Glomerular endothelial cell (primary cell): ENCODE results near the gene PSMD11. TPM values are rescaled to one million over a fixed set of nuclear protein-coding genes. Genes with fewer than 3 reads are reported as not detected.
"Not testable (repeated sequence)": the region's sequence is repeated elsewhere in the genome, so short reads cannot be mapped to it uniquely, and the experiment has no call there.

Source experiments
- DNase-seq: peaks from one replicate; pipeline ENCODE4 v3.0.0-alpha.2; 2011; ENCODE audit warnings: low read depth, low spot score; ENCODE audit errors: extremely low read depth
- total RNA-seq: library from RNA; depleted of rRNA; stranded (reverse); fragments of >200 nt; gene quantifications from 2 replicates; pipeline ENCODE4 v1.2.3, GENCODE V29; 2015

The PSMD11 gene
- total RNA-seq, 1 donor from 2014 or later: 99.8 TPM

DNA sequence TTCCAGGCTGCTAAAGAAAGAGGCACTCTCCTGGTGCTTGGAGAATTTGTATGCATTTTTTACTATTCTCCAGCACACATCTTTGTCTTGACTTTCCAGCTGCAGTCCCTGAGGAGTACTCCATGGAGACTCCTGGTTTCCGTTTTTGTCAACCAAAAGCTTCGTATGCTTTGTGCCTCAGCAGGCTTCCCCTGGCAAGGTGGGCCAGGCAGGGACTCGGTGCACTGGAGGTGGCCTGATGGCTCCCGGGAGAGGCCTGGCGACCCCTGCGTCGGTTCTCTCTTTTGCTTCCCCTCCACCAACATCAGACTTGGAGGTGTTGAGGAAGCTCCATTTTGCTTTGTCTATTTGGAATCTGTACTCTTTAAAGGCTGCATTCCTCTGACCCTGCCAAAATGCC, 66.2 kb downstream of the PSMD11 start:
- no peak for DNase-seq

DNA sequence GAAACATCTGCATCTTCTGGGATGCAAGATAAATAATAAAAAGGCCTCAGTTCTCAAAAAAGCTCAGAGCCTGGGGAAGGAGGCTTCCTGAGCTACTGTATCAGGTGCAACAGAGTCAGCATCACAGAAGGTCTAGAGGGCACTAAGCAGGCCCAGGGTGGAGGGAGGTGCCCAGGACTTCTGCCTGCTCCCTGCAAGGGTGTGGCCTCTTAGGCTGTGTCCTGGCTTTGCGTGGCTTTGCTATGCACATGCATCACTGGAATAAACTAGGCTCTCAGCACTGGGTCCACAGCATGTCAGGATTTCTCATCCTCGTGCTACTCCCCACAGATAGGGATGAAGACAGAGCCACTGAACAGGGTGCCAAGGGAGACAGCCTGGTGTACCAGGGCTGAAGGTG, 68.0 kb downstream of the PSMD11 start:
- DNase-seq: no peak

DNA sequence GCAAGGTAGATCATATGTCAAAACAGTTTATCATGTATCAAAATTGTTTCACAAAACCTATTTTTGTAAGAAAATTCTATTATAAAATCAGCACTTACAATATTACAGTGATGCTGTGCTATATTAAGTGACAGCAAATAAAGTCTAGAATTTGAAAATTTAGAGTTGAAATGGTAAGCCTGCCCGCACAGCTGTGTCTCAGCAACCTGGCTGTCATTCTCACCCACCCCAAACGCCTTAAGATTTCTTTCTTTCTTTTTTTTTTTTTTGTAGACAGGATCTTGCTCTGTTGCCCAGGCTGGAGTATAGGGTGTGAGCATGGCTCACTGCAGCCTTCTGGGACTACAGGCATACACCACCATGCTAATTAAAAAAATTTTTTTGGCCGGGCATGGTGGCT, 69.3 kb downstream of the PSMD11 start:
- DNase-seq: no peak

DNA sequence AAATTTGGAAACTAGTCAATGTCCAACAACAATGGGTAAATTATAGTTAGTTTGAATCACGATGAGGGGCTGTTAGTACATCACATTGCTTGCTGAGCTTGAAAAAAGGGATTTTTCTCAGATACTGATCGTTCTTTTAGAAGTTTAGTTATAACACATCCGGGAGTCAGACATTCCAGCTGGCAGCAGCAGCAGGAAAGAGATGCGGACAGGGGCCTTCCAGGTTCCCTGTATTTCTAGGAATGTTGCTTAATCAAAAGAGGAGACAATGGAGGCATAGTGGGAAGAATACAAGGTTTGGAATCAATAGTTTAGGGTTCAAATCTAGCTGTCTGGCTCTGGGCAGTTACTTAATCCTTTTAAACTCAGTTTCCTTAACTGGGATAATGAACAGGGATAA, 70.3 kb downstream of the PSMD11 start:
- no peak for DNase-seq

DNA sequence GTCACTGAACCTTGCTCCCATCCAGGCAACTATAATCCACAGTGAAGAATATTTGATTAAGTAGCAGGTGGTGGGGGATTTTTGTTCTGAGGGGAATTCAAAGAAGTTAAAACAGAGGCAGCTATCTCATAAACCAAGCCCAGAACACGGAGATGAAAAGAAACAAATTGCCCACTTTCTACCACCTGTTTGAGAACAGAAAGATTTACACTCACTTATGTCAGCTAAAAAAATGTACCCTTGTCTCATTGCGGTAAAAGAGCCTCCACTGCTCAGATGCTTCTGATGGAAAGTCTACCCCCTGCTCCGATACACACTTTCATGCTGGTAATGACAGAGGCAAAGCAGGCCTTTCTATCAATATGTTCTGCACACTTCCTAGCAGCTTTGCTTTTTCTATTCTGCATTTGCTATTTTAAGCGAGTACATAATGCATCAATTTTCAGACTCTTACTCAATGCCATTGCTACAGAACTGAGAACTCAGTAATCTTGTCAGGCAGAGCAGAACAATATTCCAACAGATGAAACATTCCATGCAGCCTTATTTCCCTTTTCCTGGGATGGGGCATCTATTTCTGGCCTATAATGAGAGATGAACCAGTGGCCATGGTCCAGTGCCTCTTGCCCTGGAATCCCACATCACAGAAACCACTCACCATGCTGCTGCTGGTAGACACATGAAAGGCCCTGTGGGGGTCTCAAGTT, 71.5 kb downstream of the PSMD11 start:
- no peak for DNase-seq

DNA sequence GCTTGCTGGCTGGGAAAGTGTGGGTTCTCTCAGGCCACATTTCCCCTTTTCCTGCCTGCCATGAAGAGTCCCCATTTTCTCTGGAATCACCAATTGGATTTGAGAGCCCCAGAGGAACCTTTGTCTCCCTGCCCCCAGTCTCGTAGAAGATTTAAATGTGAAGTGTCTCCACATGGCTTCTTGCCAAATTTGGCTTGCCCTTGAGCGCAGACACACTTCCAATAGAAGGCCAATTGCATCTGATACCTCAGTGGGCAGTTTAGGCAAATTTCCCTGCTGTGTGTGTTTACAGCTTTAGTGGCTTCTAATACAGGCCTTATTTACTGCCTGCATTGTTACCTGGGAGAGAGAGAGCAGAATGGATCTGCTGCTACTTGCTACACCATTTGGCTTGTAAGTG, 72.1 kb downstream of the PSMD11 start:
- no peak for DNase-seq

DNA sequence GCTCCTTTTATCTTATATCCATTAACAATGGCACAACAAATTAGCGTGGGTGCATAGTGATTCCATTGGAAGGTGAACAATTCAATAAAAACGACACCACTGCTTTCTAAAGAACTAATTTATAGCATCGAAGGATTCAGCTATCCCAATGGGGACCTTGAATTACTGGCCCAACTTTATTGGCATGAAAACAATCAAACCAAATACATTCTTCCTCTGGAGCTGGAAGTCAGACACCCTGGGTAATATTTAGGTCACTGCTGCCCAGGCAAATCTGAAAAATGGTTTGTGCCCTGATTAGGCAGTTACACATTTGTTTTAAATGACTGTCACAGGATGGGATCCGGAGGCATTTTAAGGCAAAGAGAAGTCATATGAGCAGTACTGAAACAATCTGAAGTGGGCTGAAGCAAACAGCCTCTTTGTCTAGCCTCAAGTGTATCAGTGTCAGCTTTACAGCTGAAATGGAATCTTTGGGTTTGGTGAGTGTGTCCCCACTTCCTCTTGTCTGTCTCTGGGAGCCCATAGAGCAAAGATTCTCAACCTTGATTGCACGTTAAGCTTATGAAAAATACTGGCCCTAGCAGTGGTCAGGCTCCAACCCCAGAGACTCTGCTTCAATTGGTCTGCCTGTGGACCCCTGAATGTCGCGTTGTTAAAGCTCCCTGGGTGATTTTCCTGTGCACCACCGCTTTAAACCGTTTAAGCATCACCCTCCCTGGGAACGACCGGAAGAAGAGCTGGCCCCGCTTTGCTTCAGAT, 72.8 kb downstream of the PSMD11 start:
- no peak for DNase-seq

DNA sequence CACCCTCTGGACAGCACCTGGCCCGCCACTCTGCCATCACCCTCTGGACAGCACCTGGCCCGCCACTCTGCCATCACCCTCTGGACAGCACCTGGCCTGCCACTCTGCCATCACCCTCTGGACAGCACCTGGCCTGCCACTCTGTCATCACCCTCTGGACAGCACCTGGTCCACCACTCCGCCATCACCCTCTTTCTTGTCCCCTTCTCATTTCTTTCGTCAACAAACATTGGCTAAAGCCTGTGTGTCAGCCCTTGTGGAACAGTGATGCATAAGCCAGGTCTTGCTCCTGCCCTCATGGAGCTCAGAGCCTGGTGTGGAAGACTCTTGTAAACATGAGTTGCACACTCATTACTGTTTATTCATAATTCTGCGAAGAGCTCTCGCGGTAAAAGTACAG, 73.7 kb downstream of the PSMD11 start:
- DNase-seq: no peak

DNA sequence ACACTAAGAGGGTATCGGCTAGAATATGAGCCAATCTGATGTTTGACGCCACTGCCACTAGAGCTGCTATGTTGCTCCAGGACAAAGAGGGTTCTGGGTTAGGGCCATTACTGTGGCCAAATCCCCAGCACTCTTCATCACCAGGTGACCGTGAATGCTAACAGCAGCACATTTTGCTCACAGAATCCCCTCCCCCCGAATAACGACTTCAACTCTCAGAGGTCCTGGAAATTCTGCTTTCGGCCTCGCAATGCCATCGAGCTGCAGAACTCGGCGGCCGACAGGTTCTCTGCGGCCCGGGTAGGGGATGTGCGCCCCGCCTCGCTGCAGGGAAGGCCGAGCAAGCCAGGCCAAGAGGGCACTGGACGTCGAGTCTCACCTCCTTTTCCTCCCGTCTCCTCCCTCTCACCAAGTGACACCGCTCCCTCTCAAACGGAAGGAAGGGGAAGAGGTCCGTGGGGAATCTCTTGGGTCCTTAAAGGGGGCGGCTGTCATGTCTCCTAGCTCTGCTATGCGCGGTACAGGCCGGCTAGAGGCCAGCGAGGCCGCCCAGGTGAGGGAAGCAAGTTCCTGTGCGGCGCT, 74.4 kb downstream of the PSMD11 start:
- DNase-seq: no peak

DNA sequence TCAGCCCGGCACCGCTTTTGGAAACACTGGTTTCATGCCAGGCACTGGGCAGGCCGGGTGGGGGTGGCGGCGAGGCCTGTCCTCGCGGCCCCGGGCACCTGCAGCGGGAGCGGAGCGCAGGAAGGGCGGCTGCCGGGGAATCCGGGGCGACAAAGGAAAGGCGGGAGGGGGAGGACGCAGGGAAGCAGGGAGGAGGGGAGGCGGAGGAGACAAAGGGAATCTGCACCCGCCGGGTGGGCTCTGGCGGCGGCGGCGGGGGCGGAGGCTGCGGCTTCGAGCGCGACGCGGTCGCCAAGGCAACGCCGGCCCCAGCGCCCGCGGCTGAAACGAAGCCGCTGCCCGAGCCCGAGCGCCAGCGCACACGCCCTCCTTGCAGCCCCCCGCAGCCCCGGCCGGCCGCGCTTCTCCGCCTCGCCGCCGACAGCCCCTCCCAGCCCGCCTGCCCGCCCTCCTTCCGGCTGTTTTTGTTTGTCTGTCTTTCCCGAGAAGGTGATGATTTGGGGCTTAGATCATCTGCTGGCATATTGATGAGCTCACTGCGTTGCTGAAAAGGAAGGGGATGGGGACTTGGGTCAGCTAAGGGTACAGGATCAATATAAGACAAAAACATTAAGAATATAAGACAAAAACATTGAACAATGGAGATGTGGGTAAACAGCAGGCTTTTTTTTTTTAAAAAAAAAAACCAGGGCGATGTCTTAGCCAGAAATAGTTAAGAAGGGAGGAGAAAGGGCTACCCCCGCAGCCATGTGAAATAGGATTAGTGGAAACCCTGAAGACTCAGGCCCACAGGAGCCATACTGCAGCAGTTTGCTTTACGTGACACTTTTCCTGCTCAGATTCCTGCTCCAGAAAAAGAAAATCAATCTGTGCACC, 75.2 kb downstream of the PSMD11 start:
- DNase-seq: no peak

DNA sequence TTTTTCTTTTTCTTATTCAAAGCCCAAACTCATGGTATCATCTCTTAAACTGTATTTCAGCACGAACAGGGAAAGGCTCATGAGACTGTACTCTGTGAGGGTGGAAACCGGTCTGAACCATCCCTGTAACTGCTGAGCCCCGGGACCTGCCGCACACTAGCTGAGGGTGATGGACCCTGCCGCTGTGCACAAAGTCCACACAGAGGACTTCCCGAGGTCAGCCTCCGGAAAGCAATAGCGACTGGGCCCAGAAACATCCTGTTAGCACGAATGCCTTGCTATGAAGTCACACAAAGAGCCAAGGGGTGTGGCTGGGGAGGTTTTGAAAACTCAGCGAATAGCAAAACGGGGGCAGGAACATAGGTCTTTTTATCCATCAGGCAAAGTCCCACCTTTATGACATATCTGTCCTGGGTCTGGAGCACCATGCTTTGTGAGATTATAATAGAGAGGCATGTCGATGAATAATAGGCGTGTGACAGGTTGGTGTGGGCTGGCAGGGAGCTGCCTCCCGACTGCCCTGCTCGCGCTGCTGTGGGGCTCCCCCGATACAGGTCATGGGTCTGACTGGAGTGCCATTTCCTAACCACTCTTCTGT, 75.9 kb downstream of the PSMD11 start:
- DNase-seq: no peak

DNA sequence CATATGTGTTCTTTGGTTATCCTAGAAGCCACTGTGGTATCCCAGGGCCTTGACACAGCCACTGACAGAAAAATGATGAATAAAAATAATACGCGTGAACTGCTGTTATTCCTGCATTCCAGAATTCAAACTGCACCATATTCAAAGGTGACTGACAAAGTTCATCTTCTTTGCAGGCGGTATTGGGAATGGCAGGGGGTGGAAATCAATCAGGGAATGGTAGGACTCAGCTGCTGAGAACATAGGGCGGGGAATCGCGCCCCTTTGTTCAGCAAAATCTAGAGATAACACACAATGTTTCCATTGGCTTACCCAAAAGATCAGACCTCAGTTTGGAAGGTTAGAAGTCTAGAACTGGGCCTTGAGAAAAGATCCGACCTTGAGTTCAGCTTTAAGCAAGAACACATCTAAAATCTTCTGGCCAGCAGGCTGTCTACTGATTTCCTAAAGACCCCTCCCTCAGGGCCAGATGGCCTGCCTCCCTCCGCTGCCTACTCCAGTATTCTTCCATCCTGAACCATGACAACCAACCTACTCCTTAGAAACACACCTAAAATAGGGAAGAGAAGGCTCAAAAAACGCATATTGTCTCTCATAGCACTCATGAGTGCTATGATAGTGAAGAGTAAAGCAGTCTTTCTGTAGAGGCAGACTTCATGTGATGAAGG, 76.6 kb downstream of the PSMD11 start:
- DNase-seq: no peak

DNA sequence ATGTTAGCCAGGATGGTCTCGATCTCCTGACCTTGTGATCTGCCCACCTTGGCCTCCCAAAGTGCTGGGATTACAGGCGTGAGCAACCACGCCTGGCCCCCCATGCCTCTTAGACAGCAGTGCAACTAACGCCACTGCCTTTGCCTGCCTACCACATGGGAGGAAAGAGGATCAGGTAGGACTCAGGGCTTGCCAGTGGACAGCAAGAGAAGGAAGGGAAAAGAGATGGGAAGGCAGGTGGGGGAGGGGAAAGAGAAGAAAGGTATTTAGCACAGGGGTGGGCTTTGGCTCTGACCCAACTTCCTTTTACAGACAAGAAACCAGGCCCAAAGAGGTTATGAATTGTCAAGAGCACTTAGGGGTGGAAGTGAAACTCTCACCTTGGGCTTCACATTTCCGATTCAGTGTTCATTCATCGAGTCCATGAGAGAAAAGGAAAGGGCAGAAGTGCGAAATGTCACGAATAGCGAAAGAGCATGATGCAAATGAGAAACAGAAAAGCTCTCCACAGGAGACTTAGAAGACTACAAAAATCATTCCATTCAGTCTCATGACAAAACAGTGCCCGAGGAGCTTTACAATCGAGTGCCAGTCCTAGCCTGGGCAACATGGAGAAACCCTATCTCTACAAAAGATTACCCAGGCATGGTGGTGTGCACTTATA, 78.8 kb downstream of the PSMD11 start:
- DNase-seq: no peak

DNA sequence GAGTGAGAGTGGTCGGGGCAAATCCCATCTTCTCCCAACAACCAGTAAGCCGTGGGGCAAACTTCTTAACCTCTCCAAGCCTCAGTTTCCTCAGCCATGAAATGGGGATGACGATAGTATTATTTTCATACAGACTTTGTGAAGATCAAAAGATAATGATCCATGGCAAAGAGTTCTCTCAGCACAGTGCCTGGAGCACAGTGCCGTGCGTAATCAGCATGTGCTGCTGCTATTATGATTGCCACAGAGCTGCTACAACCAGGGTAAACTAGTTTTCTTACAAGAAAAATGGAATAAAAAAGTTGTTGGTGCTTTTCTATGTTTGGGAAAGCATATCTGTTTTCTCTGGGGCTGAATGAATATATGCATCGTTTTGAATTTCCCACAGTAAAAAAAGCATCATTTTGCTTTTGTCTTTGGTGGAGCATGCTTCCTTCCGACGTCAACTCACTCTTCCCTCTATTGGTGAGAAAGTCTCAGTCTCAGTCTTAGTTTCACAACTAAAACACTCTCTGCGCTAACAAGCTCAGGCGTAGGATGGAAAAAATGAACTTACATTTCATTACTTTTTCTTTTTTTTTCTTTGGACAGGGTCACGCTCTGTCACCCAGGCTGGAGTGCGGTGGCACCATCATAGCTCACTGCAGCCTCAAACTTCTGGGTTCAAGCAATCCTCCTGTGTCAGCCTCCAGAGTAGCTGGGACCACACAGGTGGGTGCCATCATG, 79.7 kb downstream of the PSMD11 start:
- no peak for DNase-seq

DNA sequence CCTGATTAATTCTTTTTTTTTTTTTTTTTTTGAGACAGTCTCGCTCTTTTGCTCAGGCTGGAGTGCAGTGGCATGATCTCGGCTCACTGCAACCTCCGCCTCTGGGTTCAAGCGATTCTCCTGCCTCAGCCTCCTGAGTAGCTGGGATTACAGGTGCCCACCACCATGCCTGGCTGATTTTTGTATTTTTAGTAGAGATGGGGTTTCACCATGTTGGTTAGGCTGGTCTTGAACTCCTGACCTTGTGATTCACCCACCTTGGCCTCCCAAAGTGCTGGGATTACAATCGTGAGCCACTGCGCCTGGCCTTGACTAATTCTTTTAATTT, 80.2 kb downstream of the PSMD11 start:
- not testable (repeated sequence) for DNase-seq

DNA sequence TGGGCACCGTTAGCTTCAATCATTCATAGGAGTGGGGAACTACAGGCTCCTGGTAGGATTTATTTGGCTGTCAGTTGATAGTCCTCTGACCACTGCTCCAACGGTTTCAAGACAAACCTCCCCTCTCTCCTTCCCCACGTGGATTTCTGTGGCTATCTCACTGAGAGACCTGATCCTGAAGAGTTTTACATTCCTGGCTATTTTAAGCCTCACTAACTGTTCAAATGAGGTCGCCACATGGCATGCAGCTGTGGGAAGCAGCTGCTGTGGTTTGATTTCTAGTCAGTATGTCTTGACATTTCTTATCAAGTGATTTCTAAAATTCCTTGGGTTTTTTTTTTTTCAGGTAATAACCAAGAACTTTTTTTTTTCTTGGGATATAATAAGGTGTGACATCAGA, 80.8 kb downstream of the PSMD11 start:
- DNase-seq: no peak

DNA sequence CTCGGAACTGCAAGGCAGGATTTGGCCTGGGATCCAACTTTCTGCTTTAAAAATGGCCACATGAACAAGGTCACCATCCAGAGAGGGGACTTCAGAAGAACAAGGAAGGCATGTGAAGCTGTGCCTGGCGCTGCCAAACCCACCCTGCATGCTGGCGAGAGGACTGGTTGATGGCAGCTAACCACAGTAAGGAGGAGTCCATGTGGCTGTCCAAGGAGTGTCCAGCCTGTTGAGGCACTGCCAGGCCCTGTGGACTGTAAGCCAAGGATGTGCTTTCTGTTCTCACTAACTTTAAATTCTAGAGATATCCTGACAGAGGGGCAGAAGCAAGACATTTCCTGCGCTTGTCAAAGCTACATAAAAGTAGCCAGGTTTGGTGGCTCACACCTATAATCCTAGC, 82.8 kb downstream of the PSMD11 start:
- no peak for DNase-seq

DNA sequence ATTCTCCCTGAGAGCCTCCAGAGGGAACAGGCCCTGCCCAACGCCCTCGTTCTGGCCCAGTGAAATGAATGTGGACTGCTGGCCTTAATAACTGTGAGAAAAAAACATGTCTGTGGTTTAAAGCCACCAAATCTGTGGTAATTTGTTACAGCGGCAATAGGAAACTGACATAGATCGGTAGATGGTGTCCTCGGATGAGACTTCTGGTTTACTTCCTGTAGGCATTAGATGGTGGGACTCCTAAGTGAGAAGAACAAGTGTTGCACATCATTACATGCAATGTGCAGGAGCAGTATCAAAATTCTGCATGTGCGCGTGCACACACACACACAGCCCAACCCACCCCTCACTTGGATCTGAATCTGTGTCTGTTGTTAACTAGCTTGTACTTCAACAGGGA, 84.5 kb downstream of the PSMD11 start:
- no peak for DNase-seq

DNA sequence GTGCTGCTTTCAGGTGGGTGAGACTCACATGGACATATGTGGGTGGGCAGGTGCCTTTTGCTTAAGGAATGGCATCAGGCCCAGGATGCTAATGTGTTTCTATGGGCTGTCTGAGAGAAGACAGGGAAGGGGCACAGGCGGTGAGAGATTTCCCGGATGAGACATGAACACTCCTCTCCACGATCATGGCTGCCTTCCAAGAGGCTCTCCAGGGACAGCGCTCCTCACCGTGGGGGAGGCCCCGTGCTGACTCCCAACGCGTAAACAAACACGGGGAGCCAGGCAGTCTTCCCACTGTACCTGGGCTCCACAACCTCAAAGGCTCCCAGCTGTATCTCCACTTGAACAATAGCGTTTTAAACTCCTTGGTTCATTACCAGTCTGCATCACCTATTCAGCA, 85.3 kb downstream of the PSMD11 start:
- DNase-seq: no peak
